ENCODE results near the gene THAP6.
"Not testable (repeated sequence)": the region's sequence is repeated elsewhere in the genome, so short reads cannot be mapped to it uniquely, and the experiment has no call there.

THAP6 gene, protein sequence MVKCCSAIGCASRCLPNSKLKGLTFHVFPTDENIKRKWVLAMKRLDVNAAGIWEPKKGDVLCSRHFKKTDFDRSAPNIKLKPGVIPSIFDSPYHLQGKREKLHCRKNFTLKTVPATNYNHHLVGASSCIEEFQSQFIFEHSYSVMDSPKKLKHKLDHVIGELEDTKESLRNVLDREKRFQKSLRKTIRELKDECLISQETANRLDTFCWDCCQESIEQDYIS

DNA sequence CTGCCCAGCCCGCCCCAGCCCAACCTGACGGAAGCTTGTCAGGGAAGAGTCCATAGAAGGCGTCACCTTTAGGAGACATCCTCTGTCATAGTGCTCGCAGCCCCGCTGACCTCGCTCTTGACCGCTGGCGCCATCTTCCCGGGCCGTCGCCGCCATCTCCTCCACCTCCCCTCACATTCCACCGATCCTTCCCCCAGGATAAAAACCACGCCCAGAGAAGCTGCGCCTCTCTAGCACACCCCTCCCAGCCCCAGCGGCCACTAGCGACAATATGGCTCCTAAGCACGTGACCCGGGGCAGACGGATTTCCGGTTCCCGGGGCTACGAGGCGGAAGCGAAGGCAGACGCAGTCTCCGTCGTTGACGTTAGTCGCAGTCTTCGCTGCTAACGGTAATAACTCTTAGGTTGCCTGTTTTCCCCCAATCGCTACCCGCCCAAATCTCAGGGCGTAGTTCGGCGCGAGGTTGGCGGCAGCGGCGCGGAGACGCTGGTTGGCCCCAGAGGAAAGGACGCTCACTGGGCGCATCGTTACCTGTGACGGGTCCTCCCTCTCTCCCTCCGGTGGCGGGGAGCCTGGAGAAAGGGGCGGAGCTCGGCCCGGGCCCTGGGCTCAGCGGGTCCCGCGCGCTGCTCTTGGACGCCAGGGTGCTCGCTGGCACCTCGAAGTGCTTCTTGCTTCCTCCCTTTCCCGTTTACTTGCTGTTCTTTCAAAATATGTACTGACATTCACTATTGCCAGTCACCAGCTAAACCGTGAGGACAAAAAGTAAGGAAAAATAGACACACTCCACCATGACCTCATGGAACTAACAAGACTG, at the start of gene THAP6, which contains the start of gene RCHY1:
TSS of gene THAP6 (plus strand) at position 343 of the 818 bp plus-strand sequence. CDS start 980 bp downstream, outside the sequence.
TSS of gene RCHY1 (minus strand) at position 273 of the 818 bp plus-strand sequence. CDS start at position 156, 117 bp downstream.
- DNase-seq = peak; percentile 97

DNA sequence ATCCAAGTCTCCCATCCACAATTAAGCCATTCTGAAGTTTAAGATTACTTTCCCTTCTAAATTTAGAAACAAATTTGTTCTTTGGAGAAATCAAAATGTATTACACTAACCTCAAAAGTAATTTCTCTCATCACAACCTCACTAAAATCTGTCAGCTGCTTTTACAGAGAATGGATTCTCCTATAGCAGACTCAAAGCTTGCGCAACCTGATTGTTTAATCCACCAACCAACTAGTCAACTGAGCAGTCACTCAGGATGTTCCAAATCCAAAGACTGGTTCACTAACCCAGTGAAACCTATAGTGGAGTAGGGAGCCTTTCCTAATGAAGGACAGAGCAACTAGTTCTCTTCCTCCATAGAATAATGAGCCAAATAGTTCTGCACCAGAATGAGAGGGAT, 44.4 kb upstream of the THAP6 start:
- DNase-seq = no peak

DNA sequence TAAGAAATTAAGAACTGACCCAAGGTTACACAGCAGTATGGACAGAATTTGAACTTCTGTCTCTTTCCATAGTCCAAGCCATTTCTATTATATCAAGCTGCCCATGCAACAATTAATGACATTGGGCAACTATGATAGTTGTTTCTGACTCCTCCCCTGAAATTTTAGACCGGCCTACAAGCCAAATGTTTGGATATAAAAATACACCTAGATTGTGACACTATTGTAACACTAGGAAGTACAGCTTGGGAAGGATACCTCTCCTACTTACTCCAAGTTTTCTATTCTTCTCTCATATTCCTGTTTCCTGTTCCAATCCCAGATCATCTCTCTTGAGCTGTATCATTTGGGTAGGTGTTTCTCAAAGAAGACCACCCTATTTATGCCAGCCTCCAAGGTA, 43.5 kb upstream of the THAP6 start:
- no peak for DNase-seq

DNA sequence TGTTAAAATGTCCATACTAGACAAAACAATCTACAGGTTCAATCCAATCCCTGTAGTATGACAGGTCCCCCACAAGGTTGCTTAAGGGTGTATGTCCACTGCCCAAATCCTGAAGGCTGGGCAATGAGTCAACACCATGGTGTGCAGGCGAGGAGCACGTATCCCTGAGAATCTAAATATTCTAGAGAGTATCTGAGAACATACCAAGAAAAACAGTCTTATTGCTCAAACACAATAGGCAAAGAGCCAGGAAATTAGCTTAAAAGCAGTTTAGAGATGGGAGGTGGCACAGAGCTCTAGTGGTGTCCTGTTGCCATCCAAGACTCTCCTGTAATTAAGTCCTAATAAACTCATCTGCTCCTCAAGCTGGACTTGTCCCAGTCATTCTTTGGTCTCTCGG, 37.1 kb upstream of the THAP6 start:
- DNase-seq = no peak

DNA sequence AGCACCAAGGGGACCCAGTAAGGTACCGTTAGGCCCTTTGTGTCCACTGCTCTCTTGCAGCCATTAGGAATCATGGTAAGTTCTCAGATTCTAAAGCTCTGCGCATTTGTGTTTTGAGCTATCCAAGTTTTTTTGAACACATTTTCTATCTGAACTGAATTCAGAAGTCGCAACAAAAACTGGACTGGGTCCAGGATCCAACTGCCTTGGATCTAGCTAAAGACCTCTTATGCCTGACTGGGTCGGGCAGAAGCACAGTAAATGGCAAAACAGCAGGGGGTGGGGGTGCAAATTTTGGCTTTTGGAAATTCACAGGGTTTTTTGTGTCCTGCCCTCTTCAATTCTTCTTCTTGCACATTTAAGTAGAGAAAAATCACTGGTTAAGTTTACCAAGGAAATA, 30.1 kb upstream of the THAP6 start:
- DNase-seq = no peak

DNA sequence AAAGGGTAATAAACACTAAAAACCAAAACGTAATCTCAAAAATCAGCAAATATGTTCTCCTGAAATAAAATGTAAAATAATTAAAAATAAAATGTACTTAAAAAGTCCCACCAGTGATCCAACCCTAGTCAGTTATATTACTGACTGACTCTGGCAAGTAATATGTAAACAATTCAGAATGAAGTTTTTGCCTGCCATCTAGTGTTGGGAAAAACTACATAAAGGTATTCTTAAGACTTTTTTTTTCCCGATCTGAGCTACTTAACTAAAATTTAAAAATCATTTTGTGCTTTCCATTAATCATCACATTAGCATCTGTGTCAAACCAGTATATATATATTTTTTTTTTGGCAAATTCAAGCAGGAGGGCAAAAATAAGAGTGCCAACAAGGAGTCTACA, 24.1 kb upstream of the THAP6 start:
- peak; percentile 22 for DNase-seq

DNA sequence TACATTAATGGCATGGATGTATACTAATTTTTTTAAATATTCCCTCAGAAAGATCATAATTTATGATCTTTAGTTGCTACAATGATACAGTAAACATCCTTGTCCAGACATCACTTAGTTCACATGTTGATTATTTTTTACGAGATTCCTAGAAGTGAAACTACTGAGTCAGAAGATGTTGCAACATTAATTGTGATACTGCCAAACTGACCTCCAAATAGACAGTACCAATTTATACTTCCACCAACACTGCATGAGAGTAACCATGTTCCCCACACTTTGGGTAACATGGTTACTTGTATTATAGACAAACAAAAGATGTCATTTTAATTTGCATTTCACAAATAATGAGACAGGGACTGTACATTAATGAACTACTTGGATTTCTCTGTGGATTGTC, 19.7 kb upstream of the THAP6 start:
- no peak for DNase-seq

DNA sequence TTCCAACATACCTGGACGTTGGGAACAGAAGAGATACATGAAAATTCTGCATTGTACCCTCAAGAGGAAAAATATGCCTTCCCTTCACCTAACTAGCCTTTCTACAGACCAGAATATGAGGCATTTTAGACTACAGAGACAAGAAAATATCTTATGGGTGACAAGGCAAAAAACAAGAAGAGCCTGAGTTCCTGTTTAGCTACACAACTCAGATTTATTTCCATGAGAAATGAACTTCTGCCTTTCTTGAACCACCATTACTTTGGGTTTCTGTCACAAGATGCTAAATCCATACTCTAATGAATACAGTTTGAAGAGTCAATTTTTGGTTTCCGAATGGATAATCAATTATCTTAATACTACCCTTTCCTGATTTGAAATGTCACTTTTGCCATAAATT, 18.8 kb upstream of the THAP6 start:
- DNase-seq = no peak

DNA sequence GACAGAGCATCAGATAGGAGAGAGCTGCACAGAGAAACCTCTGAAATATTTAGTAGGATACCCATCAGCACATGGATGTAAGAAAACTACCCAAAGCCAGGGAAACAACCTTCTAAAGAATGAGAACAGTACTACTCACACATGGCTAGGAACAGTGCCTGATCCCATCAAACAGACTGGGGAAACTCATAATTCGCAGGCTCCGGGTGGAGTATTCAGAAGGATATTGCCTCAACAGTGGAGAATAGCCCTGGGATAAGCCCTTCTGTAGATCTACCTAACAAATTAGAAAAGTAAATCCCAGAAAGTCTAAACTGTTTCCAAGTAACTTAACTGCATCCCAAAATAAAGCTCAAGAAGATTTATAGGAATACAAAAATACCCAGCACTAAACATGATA, 17.9 kb upstream of the THAP6 start:
- no peak for DNase-seq

DNA sequence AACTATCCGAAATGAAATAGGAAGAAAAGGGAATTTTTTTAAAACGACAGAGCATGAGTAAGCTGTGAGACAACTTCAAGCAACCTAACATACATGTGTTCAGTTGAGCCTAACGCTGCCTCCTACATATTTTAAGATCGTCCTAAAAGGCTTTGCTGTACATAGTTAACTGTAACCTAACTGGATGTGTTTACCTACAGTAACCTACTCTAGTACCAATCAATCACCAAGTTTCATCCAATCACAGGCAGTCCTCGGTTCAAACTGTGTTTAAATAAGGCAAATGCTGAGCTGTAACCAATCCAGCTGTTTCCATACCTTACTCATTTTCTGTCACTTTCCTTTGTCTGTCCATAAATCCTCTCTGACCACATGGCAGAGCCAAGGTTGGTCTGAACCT, 17.1 kb upstream of the THAP6 start:
- DNase-seq = no peak

DNA sequence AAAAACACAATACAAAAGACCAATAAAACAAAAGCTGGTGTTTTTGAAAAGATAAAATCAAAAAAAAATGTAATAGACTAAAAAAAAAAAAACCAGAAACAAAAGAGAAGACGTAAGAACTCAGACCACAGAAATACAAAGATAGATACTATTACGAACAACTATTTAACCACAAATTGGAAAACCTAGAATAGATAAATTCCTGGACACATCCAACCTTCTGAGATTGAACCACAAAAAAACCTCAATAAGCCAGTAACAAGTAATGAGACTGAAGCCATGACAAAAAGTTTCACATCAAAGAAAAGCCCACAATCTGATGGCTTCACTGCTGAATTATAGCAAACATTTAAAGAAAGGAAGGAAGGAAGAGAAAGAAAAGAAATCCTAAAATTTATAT, 16.2 kb upstream of the THAP6 start:
- no peak for DNase-seq

DNA sequence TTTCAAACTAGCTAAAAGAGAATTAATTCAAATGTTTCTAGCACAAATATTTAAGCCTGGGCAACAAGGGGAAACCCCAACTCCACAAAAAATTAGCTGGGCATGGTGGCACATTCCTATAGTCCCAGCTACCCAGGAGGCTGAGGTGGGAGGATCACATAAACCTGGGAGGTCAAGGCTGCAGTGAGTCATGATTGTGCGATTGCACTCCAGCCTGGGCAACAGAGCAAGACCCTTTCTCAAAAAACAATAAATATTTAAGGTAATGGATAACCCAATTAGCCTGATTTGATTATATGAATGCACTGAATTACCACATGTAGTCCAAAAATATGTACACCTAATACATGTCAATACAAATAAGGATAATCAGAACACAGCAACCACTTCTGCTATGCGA, 14.4 kb upstream of the THAP6 start:
- DNase-seq = no peak

DNA sequence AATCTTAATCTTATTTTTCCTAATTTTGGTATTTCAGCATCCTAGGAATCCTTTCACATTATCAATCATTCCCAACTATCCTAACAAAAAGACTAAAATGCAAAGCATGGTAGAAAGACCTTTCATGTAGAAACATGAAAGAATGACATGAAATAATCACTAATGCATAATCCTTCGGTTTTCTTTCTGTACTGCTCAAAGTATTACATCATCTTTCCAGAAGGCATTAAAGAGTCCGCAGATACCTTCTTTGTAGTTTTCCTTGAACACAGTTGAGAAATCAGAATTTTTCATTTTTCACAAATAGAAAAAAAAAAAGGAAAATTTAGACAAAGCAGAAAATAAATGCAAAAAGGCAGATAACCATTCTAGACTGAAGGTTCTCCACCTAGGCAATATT, 11.6 kb upstream of the THAP6 start:
- no peak for DNase-seq

DNA sequence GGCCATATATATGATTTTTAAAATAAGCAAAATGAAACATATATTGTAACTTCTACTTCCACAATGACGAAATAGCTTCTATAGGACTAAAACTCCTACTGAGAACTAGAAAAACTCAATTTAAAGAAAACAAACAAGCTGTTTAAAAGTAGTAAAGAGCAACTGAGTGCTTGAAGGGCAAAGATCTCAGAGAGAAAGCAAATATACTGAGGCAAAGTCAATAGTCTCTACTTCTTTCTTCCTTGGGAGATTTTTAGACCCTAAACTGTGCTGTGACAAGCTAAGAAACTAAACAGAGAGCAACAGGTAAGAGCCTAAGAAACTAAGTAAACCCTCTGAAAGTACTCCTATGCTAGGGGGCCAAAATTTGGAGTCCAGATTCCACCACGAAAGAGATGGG, 8.6 kb upstream of the THAP6 start:
- DNase-seq = no peak

DNA sequence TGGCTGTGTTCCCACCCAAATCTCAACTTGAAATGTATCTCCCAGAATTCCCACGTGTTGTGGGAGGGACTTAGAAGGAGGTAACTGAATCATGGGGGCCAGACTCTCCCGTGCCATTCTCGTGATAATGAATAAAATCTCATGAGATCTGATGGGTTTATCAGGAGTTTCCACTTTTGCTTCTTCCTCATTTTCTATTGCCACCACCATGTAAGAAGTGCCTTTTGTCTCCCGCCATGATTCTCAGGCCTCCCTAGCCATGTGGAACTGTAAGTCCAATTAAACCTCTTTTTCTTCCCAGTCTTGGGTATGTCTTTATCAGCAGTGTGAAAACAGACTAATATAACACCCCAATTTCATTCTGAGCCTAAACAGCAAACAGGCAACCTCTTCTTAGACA, 4.7 kb upstream of the THAP6 start:
- DNase-seq = peak; percentile 11

DNA sequence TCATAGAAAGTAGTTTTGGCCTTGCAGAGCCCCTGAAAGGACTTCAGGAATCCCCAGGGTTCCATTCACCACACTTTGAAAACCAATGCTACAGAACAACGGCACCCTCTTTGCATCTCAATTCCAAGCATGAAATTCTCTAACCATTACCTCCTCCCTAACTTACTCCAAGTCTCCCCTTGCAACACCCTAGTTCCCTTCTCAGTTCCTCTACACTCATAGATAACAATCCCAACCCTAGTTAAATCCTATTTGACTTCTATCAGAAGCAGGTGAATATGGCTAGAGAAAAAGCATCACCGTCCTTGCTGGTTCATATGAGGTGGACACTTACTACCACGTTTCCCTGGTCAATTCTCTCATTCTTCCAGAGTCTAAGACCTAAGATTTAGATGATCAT, 2.4 kb upstream of the THAP6 start:
- DNase-seq = peak; percentile 10

DNA sequence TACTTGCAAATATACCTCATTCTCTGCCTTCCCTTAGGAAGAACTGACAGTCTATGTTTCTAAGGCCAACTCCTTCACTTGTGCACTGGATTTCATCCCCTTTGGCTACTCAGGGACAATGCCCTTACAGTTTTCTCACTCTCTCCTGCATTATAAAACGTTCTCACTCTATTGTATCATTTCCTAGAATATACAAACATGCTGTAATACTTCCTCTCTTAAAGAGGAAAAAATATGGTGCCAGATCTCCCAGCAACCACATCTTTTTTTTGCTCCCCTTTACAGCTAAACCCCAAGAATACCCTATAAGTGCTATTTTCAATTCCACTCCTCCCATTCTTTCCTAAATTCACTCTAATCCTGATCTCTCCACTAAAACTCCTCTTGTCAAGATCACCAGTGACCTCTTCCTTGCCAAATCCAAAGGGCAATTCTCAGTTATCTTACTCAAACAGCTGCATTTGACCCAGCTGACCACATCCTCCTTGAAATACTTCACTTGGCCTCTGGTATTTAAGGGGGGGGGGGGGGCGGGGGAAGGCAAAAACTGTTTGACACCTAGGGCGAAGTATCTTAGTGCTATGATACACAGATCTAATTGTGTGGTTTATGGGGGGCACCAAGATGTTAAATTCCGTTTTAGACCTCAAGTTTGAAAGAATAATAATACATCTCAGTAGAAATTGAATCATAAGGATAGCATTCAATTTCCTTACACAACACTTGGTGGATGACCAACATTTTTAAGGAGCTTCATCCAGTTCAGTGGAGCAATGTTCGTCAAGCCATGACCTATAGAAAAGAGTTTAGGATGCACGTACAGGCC, 1.7 kb upstream of the THAP6 start:
- peak; percentile 81 for DNase-seq

DNA sequence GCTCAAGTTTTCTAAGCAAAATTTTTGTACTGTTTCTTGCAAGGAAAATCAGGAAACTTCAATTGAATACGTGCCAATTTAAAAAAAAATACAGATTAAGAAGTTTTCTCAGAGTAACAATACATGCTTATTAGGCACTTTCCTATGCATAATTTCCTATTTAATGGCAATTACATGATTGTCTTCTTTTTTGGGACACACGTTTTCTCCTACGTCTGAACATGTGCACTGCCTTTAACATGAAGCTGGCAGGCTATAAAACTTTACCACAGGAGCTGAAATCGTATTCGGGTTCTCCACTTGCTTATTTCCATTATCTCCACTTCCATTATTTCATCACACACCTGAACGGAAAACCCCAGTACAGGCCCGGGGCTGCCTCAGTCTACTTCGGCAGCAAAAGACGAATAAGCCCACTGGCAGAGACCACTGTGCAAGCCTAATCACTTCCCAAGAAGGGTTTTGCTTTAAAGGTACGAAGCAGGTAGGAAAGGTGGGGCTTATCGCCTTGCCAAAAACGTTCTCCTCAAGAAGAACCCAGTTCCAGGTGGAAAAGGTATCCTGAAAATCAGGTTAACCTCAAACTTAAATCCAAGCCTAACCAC, 645 bp upstream of the THAP6 start:
- DNase-seq = no peak

DNA sequence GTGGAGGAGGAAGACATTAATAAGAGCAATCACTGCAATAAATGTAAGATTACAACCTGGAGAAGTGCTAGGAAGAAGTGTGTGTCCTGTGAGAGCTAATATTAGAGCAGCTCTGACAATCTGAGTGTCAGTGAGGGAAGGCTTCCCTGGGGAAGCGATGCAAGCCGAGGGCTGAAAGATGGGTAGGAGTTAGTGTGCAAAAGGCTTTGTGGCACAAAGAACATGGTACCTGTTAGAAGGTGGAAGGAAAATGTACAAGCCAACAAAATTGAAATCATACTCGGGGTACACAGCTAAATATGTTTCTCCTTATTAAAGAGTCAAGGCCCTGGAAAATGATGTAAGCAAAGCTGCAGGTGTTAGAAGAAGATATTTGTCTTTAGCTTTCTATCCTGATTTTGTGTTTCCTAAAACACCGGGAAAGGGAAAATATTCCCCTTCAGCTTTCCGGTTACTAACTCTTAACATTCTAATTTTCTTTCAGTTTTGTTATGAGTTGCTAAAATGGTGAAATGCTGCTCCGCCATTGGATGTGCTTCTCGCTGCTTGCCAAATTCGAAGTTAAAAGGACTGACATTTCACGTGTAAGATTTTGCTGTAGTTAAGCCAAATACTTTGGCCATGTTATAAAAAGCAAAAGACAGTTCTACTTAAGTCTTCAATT, 808 bp downstream of the THAP6 start:
- peak; percentile 9 for DNase-seq

DNA sequence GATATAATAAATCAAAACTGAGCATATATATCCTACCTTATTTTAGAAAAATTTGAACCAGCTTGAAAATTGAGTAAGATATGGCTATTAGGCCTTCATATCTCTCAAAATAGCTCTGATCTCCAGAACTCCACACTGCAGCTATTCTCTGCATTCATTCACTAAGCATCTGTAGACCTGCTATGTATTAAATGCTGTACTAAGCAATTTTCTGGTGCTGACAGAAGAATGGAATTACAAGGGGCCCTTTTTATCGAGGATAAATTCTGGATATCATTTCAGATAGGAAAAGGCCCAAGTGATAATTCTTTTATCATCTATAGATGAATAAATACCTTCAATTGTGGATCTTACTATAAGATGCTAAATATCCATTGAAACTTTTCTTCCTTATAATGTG, 1.9 kb downstream of the THAP6 start:
- DNase-seq = no peak

DNA sequence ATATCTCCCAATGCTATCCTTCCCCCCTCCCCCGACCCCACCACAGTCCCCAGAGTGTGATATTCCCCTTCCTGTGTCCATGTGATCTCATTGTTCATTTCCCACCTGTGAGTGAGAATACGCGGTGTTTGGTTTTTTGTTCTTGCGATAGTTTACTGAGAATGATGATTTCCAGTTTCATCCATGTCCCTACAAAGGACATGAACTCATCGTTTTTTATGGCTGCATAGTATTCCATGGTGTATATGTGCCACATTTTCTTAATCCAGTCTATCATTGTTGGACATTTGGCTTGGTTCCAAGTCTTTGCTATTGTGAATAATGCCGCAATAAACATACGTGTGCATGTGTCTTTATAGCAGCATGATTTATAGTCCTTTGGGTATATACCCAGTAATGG, 5.2 kb downstream of the THAP6 start:
- DNase-seq = not testable (repeated sequence)

DNA sequence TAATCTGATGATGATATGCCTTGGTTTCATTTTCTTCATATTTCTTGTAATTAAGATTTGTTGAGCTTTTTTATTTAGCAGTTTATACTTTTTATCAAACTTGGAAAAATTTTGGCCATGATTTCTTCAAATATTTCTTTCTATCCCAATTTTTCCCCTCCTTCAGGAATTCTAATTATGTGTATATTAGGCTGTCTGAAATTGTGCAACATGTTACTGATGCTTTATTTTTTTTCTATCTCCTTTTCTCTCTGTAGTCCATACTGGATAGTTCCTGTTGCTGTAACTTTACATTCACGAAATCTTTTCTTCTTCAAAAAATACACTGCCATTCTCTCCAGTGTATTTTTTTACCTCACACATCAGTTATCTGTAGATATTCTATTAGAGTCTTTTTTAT, 10.8 kb downstream of the THAP6 start:
- no peak for DNase-seq

DNA sequence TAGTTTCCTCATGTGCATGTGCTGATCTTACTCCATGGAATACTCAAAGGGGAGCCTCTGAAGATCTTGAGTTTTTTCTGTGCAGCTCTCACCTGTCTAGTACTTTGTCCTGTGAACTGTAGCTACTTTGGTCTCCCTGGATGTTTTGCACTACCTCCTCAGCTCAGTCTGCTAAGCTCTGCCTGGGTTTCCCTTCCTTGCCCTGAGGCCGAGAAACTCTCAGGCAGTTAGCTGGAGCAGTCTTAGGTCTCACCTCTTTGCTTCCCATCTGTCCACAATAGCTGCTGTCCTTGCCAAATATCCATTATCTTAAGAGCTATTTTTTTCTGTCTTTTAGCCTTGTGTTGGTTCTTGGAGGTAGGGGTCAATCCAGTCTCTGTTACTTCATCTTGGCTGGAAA, 11.6 kb downstream of the THAP6 start:
- no peak for DNase-seq

All from hematopoietic multipotent progenitor cell treated with erythropoietin and hydrocortisone succinate and interleukin-3 and kit ligand, for 8 days (in vitro differentiated cells).